ENCODE measurements around the gene EIF4G1.

DNA sequence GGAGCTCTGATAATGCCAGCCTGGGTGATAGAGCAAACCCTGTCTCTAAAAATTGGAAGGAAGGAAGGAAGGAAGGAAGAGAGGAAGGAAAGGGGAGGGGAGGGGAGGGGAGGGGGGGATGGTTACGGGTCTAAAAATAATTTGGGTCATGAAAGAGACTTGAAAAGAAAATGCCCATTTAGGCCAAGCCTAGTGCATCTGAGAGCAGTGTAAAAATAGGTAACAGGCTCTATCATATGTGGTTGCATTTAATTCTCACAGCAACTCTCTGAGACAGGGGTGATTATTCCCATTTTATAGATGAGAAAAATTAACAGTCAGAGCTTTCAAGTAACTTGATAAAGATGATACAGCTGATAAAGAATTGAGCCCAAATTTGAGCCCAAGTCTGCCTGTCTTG, 42.1 kb upstream of the EIF4G1 start:
- TF ChIP-seq POLR2A (IDR thresholded peaks at IDR 0.05) (no peak), POLR2AphosphoS5 (IDR thresholded peaks at IDR 0.05) (no peak), EP300 (IDR thresholded peaks at IDR 0.05) (no peak)
- TF ChIP-seq, protein P1, sequence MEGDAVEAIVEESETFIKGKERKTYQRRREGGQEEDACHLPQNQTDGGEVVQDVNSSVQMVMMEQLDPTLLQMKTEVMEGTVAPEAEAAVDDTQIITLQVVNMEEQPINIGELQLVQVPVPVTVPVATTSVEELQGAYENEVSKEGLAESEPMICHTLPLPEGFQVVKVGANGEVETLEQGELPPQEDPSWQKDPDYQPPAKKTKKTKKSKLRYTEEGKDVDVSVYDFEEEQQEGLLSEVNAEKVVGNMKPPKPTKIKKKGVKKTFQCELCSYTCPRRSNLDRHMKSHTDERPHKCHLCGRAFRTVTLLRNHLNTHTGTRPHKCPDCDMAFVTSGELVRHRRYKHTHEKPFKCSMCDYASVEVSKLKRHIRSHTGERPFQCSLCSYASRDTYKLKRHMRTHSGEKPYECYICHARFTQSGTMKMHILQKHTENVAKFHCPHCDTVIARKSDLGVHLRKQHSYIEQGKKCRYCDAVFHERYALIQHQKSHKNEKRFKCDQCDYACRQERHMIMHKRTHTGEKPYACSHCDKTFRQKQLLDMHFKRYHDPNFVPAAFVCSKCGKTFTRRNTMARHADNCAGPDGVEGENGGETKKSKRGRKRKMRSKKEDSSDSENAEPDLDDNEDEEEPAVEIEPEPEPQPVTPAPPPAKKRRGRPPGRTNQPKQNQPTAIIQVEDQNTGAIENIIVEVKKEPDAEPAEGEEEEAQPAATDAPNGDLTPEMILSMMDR (IDR thresholded peaks at IDR 0.05): no peak

Data from gastroesophageal sphincter (tissue), 3 donors.